DMS53 treated with DMSO at 0.1 percent for 48 hours (cell line): ENCODE measurements around the gene STK32A.
"Not testable (repeated sequence)": the region's sequence is repeated elsewhere in the genome, so short reads cannot be mapped to it uniquely, and the experiment has no call there.

ENCODE experiments used
- DNase-seq: peaks from one replicate; lab custom pipeline; 2025; ENCODE audit not compliant: unreplicated experiment; lab: John Stamatoyannopoulos, UW

STK32A gene

DNA sequence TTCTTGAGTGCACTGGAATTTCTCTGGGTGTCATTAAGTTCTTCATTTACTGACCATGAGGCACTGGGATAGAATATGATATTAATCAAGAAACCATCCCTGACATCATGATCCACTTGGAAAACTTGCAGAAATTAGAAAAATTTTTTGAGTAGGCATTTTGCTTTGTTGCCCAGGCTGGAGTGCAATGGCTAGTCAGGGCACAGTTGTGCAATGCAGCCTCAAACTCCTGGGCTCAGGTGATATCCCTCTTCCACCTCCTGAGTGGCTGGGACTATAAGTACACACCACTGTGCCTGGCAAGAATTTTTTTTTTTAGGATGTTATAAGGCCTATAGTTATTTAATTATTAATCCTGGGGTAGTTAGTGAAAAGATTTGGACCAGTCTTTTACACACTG, 106.5 kb downstream of the STK32A start:
- no peak for DNase-seq

DNA sequence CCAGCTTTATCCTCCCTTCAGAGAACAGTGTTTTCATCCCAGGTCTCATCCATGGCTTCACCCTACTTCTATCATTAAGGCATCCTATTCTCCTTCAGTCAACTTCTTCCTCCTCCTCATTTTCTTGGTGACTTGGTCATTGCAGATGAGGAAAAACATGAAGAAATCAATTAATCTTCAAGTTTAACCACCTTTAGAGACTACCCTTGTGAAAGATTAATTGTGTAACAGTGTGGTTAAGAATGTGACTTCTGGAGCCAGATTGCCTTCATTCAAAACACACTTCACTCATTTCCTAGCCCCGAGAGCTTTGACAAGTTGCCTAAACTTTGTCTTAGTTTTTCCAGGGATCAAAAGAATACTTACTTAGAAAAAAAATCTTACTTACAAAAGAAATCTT, 110.0 kb downstream of the STK32A start:
- DNase-seq, result no peak

DNA sequence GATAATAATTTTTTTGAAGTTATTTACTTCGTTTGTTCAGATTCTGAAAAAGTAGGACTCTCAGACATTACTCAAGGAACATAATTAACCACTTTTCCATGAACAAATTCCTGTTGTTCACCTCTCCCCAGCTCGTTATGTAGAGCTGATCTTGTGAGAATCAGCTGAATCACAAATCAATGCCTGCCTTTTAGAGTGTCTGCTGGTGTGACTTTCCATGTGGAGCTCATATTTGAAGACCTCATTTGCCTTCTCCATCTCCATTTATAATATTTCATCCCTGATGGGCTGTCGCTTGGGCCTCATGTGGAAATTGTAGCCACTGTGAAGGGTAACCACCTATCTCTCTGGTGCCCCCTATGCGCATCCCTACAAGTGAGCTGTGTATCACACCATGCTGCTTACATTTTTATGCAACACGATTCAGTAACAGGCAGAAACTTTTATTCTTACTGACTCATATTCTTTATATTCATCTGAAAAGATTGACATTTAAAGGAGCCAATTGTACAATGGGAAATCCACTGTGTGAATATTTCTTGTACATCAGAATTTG, 111.3 kb downstream of the STK32A start:
- DNase-seq, result no peak

DNA sequence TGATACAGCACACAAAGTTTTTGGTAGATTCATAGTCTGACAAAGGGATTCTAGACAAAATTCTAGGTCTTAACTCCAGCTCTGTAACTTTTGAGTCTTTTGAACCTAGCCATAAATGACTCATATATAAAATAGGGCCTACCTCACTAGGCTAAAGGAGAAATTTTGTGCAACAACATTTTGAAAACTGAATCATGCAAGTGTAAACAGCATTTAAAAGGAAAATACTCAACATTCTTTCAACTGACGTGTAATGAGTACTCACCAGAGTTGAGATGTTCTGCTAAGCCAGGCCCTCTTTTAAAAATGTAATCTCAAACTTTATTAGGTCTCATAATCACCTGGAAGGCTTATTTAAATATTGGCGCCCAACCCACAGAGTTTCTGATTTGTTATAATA, 113.2 kb downstream of the STK32A start:
- DNase-seq, result no peak

DNA sequence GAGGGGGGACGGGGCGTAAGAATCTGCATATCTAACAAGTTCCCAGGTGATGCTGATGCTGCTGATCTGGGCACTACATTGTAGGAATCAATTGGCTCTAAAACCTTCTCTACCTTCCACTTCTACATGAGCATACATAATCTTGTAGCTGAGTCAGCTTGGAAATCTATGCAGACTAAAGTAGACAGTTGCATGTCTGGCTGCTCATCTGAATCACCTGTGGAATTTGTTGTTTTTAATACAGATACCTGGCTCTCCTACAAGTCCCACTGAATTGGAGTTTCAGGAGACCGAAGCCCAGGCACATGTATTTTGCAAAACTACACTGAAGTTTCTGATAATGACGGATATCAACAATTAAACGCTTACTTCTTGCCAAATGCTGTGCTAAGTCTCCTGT, 113.6 kb downstream of the STK32A start:
- DNase-seq, result no peak

DNA sequence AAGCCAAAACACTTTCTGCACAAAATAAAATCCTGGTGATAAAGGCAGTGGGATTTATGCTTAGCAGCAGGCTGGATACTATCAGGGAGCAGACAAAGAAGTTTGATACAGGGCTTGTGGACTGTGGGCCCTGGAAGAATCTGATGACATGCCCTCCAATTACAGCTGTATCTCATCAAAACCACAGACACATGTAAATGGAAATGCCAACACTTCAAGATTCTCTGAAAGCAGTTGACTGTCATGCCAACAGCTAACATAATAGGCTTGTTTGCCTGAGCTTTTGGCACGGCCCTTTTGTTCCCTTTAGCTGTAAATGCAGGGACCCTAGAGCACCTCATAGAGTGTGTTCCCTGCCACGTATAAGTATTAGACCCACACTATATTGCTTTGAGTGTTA, 114.4 kb downstream of the STK32A start:
- no peak for DNase-seq

DNA sequence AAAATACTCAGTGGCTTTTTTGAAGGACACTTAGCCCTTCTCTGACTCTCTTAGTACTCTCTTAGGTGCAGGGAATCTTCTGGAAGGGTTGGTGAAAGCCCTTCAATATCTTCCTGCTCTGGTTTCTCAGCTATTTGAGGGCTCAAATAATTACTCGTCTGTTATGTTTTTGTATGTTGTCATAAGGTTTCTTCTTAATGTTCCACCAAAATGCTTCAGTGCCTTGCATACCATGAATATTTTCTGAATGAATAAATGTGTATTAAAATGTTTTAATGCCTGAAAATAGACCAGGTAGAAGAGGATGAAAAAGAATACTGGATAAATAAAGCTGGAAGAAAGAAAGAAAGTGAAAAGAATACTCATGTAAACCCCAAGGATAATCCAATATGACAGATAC, 124.3 kb downstream of the STK32A start:
- no peak for DNase-seq

DNA sequence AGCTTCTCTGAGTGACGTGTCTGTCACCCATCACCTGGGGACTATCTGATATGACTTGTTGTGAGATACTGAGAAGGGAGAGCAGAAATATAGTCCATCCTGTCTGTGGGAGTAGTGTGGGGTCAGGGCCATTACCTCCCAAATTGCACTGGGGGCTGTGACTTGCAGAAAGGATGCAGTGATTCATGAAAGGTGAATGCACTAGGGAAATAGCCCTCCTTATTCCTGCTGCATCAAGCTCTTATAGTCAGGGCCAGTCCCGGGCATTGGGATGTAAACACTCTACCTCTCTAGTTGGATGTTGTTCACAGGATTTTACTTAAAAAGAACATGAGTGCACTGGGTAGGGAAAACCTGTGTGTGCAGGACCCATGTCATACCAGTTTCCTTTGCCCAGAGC, 124.8 kb downstream of the STK32A start:
- no peak for DNase-seq

DNA sequence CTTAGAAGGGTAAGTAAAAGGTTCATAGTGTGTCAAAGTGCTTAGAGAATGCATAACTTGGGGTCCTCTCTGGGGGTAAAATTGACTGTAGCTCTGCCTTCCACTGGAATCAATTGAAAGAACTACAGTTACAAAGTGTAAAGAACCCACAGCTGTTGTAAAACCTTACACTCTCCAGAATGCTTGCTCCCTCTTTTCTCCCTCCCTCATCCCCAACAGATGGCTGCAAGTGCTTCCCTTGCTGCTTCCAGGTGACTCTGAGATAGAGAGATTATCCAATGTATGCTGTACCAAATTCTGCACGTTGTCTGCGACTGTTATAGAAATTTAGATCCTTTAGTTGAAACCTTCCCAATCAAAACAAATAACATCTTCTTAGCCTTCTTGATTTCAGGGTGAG, 126.0 kb downstream of the STK32A start:
- no peak for DNase-seq

DNA sequence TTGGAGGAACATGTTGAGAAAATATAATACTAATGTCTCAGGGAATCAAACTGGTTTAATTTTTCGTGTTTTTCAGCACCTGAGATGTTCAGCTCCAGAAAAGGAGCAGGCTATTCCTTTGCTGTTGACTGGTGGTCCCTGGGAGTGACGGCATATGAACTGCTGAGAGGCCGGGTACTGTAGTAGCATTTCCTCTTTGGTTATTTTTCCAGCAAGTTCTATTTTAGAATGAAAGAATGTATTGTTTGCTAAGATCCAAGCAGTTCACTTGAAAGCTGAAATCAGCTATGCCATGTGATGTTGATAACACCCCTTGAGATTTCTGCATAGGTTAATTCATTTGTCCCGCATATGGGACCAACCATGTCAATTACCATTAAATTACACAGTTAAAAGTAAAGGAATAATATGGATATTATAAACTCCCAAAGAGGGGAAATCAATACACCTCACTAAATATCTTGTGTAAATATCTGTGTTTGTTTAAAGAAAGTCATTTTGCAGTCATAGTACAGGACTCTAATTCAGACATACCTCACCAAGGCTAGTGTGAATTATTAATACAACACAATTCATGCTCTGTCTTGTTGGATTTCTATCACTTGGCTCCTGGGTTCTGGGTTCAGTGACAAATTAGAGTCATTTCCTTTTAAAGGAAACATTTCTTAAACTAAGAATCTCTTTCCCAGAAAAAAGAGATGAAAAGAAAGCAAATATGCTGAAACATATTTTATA, 126.8 kb downstream of the STK32A start:
- no peak for DNase-seq

DNA sequence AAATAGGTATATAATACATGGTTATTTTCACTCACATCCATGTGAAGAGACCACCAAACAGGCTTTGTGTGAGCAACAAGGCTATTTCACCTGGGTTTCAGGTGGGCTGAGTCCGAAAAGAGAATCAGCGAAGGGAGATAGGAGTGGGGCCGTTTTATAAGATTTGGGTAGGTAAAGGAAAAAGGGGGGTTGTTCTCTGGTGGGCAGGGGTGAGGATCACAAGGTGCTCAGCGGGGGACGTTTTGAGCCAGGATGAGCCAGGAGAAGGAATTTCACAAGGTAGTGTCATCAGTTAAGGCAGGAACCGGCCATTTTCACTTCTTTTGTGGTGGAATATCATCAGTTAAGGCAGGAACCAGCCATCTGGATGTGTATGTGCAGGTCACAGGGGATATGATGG, 132.6 kb downstream of the STK32A start:
- DNase-seq, result not testable (repeated sequence)

DNA sequence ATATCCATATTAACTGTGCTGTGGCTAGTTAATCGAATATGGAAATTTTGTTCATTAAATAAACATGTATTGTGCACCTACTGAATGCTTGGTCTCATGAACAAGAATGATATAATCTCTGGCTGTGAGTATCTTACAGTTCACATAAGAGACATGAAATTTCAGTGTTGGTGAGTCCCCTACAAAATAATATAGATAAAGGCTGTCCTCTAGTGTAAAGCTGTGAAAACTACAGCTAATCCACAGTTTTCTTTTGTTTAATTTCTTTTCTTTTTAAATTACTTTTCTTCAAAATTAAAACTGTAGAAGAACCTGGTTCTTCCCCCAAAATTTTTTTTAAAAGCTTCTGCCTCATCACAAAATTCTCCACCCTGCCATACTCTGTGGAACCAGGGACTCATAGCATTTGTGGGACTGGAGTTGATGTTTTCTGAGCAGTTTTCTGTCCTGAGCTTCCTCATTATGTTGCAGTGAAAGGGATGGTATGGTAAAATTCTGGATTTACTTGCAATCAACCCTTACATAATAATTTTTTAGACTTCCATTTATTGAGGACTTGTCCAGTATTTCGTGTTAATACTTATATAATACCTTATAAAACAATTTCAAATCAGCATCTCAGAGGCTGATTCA, 135.0 kb downstream of the STK32A start:
- DNase-seq, result peak; percentile 11

DNA sequence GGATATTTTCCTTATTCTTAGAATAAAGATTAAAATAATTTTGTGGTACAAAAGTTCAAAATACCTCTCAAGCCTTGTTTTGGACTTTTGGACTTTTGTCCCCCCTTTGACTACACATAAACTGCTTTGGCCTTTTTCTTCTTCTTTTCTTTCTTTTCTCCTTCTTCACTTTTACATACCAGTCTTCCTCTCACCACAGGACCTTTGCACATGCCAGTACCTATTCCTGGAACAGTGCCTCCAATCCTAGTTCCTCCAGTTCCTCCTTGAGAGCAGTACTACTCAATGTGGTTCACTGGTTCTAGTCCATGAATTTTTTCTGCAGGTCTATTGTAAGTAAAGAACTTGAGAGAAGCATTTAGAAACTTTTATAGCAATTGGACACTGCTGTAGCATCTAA, 136.5 kb downstream of the STK32A start:
- no peak for DNase-seq

DNA sequence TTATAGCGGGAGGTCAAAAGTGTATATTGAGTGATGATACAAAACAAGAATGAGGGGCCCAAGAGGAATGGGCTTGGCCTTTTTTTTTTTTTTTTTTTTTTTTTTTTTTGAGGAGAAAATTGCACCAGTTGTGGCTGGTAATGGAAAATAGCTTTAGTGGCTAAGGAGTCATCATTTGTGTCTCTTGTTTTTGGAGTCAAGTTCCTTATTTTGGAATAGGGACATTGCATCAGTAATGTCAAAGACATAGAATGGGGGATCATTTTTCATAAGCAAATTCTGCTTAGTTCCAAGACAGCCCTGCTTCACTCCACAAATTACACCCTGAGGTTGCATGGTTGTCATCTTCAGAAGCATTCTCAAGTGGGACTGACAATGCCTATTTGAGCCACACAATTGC, 137.4 kb downstream of the STK32A start:
- no peak for DNase-seq

DNA sequence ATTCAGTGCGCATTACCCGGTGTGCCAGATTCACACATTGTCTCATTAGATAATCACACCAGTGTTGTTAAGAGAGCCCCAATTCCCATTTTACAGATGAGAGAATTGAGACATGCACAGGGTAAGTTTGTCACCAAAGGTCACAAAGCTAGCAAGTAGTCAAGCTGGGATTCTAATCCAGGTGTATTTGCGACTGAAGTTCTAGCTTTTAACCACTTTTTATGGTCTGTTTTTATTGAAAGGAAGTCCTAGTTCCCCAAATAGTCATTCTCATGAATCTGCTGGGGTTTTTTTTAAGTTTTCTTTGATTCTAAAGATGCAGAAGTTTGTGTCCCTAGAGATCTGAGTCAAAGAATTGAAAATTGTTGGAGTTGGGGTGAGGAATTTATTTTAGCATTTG, 138.5 kb downstream of the STK32A start:
- DNase-seq, result no peak

DNA sequence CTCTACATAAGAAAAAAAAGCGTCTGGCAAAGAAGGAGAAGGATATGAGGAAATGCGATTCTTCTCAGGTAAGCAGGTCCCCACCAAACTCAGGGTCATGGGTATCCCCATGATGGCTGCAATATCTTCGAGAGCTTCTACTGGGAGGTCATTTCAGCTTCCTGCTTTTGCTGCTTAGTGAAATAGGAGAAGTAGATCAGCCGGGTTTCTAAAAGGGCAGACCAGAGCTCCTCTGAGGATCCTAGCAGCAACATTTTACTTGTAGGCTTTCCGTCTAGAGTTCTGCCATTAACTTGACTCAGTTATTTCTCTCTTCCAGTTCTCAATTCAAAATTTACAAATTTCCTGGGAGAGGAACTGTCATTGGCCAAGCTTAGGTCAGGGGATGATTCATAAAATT, 140.3 kb downstream of the STK32A start:
- DNase-seq, result no peak

DNA sequence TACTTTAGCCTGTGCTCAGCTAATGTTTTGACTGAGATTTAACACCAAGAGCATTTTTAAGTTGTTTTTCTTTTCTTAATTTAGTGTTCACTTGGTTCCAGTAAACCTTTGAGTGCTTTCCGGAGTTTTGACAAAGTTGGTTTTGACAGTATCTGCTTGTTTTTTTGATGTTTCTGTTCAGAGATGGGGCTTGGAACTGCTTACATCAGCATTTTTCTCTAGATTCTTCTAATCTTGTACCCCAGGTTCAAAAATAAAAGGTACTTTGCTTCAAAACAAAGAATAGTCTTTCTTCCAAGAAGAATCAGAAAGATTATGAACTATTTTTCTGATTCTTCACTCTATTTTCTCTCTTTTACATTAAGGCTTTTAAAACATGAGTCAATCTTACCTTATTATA, 142.9 kb downstream of the STK32A start:
- DNase-seq, result no peak

DNA sequence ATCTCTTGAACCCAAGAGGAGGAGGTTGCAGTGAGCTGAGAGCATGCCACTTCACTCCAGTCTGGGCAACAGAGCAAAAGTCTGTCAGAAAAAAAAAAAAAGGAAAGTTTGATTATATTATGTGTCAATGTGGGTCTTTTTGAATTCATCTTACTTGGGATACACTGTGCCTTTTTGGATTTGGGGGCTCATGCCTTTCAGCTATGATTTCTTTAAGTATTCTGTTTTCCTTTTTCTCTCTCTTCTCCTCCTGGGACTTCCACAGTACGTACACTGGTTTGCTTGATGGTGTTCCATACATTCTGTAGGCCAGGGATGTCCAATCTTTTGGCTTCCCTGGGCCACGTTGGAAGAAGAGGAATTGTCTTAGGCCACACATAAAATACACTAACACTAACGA, 146.7 kb downstream of the STK32A start:
- no peak for DNase-seq

DNA sequence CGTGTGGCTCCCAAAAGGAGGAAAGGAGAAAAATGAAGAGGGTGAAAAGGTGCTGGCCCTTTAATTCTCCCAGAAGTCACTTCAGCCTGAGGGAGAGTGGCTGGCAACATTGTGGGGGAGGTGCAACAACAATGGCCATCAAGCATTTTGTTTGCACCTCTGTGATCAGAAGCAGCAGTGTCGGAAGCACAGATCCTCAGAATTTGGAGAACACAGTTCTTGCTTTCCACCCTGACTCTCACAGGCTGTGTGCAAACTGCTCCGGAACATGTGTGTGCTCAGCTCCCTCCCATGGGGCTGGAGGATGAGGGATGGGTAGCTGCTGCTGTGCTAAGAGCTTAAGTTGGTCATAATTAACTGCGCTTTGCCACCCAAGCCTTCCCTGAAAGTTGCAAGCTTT, 147.9 kb downstream of the STK32A start:
- no peak for DNase-seq

DNA sequence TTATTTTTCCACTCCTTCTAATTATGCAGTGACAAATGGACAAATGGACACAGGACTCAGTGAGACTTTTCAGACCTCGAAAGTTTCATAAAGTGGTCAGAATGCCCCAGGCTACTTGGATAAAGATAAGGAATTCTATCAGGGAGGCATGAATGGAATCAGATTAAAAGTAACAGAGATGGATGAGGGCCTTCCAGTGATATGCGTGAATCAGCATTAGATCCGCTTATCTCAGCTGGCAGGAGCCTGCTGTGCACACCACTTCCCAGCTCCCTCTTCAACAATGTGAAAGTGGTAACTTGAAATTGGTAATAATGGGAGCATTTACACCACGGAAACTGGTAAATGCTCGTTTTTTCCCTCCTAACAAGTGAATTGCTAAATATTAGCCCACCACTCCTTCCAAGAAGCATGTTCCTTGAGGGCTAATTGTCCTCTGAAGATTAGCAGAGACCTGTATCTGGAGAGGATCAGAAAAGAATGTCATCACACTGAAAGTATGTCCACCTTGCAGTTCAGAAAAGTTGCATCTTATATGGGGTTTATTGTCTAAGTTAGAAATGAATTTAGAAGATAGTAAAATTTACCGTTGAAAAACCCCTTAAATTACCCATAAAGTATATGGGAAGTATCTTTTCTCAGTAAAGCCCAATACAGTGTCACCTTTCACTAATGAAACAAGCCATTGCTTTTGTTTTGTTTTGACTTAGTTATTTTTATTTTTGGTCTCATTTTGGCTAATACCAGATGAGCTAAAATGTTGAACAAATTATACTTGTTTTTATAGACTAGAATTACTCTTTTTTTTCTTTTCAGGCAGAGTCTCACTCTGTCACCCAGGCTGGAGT, 149.7 kb downstream of the STK32A start:
- no peak for DNase-seq

DNA sequence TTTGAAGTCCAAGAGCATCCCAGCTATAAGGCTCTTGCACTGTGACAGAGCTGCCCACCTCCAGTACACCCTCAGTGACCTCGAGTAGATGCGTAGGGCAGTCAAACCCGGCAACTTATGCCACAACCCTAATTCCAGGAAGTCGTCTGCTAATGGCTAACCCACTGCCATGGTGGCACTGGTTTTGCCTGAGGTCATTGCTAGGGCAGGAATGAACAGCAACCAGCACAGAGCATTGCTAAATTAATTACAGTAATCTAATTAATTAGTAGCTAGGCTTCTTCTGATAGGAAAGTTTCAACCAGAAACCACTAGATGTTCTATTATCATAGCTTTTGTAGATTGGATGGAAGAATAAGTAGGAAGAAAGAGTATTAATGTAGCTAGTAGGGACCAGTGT, 152.3 kb downstream of the STK32A start:
- no peak for DNase-seq
